Mononuclear cell (primary cell): ENCODE data around the gene PPP1R12C. TPM values are rescaled to one million over a fixed set of nuclear protein-coding genes. Genes with fewer than 3 reads are reported as not detected.

Source experiments
- H3K27me3 ChIP-seq: 2 replicates; pipeline ENCODE4 v1.6.0; 2011; ENCODE audit warnings: low read length, control low read depth; ENCODE audit not compliant: insufficient read depth
- H3K4me1 ChIP-seq: 2 replicates; pipeline ENCODE4 v1.5.1; 2011; ENCODE audit warnings: mild to moderate bottlenecking, low read length, control low read depth; ENCODE audit not compliant: insufficient read depth
- H3K4me3 ChIP-seq: 2 replicates; pipeline ENCODE4 v1.5.1; 2011; ENCODE audit warnings: mild to moderate bottlenecking, low read length, moderate library complexity
- H3K9me3 ChIP-seq: 2 replicates; pipeline ENCODE4 v1.5.1; 2011; ENCODE audit warnings: low read depth, mild to moderate bottlenecking, control low read depth, low read length
- total RNA-seq: library from RNA; depleted of rRNA; stranded (reverse); fragments of >200 nt; gene quantifications from one replicate; pipeline ENCODE4 v1.2.3, GENCODE V29; 2012

PPP1R12C gene
- total RNA-seq, 1 donor, result 45.8 TPM

- Histone ChIP-seq H3K4me1 (peaks cover 20% of the 10 kb centered on the region), H3K4me3 (no peak overlapping the region), H3K27me3 (peaks cover 19% of the 10 kb centered on the region), H3K9me3 (no peaks in the 10 kb centered on the region)
These were observed 26.1 kb downstream of the PPP1R12C start for GRCh38 chr19:55091126-55091910.

GRCh38 chr19:55090564-55090963 lies 26.9 kb downstream of the PPP1R12C start:
- H3K9me3 ChIP-seq, result no peaks in the 10 kb centered on the region
- peaks cover 26% of the 10 kb centered on the region for H3K27me3 ChIP-seq
- H3K4me1 ChIP-seq, result peaks cover 20% of the 10 kb centered on the region
- no peak overlapping the region for H3K4me3 ChIP-seq

- Histone ChIP-seq H3K4me1 (peaks cover 20% of the 10 kb centered on the region), H3K27me3 (peaks cover 32% of the 10 kb centered on the region), H3K9me3 (no peaks in the 10 kb centered on the region), H3K4me3 (no peak overlapping the region)
These were observed 28.0 kb downstream of the PPP1R12C start for GRCh38 chr19:55089342-55089944.

GRCh38 chr19:55088543-55089341 lies 28.7 kb downstream of the PPP1R12C start:
- Histone ChIP-seq H3K4me3 (no peak overlapping the region), H3K27me3 (peaks cover 39% of the 10 kb centered on the region), H3K9me3 (no peaks in the 10 kb centered on the region), H3K4me1 (peaks cover 20% of the 10 kb centered on the region)

GRCh38 chr19:55088021-55088451 lies 29.4 kb downstream of the PPP1R12C start:
- Histone ChIP-seq H3K4me1 (peaks cover 20% of the 10 kb centered on the region), H3K4me3 (no peak overlapping the region), H3K9me3 (no peaks in the 10 kb centered on the region), H3K27me3 (peaks cover 43% of the 10 kb centered on the region)

GRCh38 chr19:55087542-55087901 lies 29.9 kb downstream of the PPP1R12C start:
- Histone ChIP-seq H3K4me1 (peaks cover 21% of the 10 kb centered on the region), H3K27me3 (peaks cover 46% of the 10 kb centered on the region), H3K4me3 (no peak overlapping the region), H3K9me3 (no peaks in the 10 kb centered on the region)

- Histone ChIP-seq H3K4me3 (no peak overlapping the region), H3K9me3 (no peaks in the 10 kb centered on the region), H3K27me3 (peaks cover 52% of the 10 kb centered on the region), H3K4me1 (peaks cover 27% of the 10 kb centered on the region)
These were observed 30.5 kb downstream of the PPP1R12C start for GRCh38 chr19:55086730-55087541.

GRCh38 chr19:55085923-55086715 lies 31.3 kb downstream of the PPP1R12C start:
- peaks cover 55% of the 10 kb centered on the region for H3K27me3 ChIP-seq
- H3K9me3 ChIP-seq, result no peaks in the 10 kb centered on the region
- H3K4me3 ChIP-seq, result no peak overlapping the region
- peaks cover 34% of the 10 kb centered on the region for H3K4me1 ChIP-seq

GRCh38 chr19:55084416-55084815 lies 33.0 kb downstream of the PPP1R12C start:
- Histone ChIP-seq H3K4me1 (peaks cover 48% of the 10 kb centered on the region), H3K27me3 (peaks cover 55% of the 10 kb centered on the region), H3K9me3 (no peaks in the 10 kb centered on the region), H3K4me3 (no peak overlapping the region)

GRCh38 chr19:55083004-55083850 lies 34.2 kb downstream of the PPP1R12C start:
- H3K4me1 ChIP-seq, result peaks cover 45% of the 10 kb centered on the region
- no peaks in the 10 kb centered on the region for H3K9me3 ChIP-seq
- no peak overlapping the region for H3K4me3 ChIP-seq
- peaks cover 52% of the 10 kb centered on the region for H3K27me3 ChIP-seq

GRCh38 chr19:55082020-55082851 lies 35.2 kb downstream of the PPP1R12C start:
- Histone ChIP-seq H3K9me3 (no peaks in the 10 kb centered on the region), H3K4me3 (no peak overlapping the region), H3K4me1 (peaks cover 35% of the 10 kb centered on the region), H3K27me3 (peaks cover 42% of the 10 kb centered on the region)

GRCh38 chr19:55081770-55082019 lies 35.7 kb downstream of the PPP1R12C start:
- Histone ChIP-seq H3K4me3 (no peak overlapping the region), H3K4me1 (peaks cover 30% of the 10 kb centered on the region), H3K27me3 (peaks cover 37% of the 10 kb centered on the region), H3K9me3 (no peaks in the 10 kb centered on the region)
